ENCODE results near the gene SLC27A2. TPM values are rescaled to one million over a fixed set of nuclear protein-coding genes. Genes with fewer than 3 reads are reported as not detected.

The SLC27A2 gene
- total and polyA plus RNA-seq, 2 experiments from 2014 or later: 2.8 to 9.4 TPM

DNA sequence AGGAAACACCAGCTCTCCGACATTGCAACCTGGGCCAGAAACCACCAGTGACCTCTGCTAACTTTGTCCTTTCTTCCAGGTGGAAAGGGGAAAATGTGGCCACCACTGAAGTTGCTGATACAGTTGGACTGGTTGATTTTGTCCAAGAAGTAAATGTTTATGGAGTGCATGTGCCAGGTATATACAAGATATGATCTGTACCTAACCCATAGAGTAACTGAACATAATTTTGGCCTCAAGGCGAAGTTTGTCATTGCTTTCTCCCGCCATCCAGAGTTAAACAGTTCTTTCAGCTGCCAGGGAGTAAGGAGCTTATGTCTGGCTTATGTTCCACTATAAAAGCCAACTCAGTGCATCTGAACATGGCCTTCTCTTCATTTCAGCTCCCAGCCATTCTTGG is 46.9 kb downstream of the SLC27A2 start:
- H3K27me3 Mint-ChIP-seq (ENCODE audit: insufficient read depth, low read depth, poor library complexity): no peaks in the 10 kb centered on the region
- Histone ChIP-seq H3K4me1 (ENCODE audit: insufficient read depth) (no peaks in the 10 kb centered on the region), H3K4me2 (no peak overlapping the region), H4K20me1 (replicated peaks; ENCODE audit: insufficient read depth) (no peaks in the 10 kb centered on the region; the same call in 1 of the 2 replicates), H3F3A (replicated peaks; ENCODE audit: low read depth) (no peaks in the 10 kb centered on the region), H3K27ac (ENCODE audit: low read depth) (no peak overlapping the region), H2AFZ (no peak overlapping the region), H3K36me3 (ENCODE audit: insufficient read depth) (no peaks in the 10 kb centered on the region), H3K4me3 (no peak overlapping the region), H3K79me2 (replicated peaks; ENCODE audit: insufficient read depth) (no peaks in the 10 kb centered on the region), H3K9me2 (ENCODE audit: insufficient read depth) (no peaks in the 10 kb centered on the region), H3K27me3 (ENCODE audit: insufficient read depth) (no peaks in the 10 kb centered on the region)
- H3K36me3 Mint-ChIP-seq (ENCODE audit: low read depth): peaks cover 1% of the 10 kb centered on the region; the same call in 1 of the 3 replicates
- no peak overlapping the region for H3K27ac Mint-ChIP-seq
- H3K4me1 Mint-ChIP-seq: no peaks in the 10 kb centered on the region
- ATAC-seq: no peak
- no peak for DNase-seq (ENCODE audit: low spot score)
- H3K4me3 Mint-ChIP-seq: no peak overlapping the region
- TF ChIP-seq STAT1 (IDR thresholded peaks at IDR 0.05; ENCODE audit: unreplicated experiment): no peak
- no peak for TF ChIP-seq NANOG (IDR thresholded peaks at IDR 0.05; ENCODE audit: borderline replicate concordance)
- no peak for TF ChIP-seq JUNB (IDR thresholded peaks at IDR 0.05; ENCODE audit: unreplicated experiment)
- TF ChIP-seq EZH2 (IDR thresholded peaks at IDR 0.05; ENCODE audit: low read depth, unreplicated experiment): no peak
- TF ChIP-seq, protein P1, sequence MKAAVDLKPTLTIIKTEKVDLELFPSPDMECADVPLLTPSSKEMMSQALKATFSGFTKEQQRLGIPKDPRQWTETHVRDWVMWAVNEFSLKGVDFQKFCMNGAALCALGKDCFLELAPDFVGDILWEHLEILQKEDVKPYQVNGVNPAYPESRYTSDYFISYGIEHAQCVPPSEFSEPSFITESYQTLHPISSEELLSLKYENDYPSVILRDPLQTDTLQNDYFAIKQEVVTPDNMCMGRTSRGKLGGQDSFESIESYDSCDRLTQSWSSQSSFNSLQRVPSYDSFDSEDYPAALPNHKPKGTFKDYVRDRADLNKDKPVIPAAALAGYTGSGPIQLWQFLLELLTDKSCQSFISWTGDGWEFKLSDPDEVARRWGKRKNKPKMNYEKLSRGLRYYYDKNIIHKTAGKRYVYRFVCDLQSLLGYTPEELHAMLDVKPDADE (IDR thresholded peaks at IDR 0.05): no peak
- TF ChIP-seq POLR2AphosphoS5 (IDR thresholded peaks at IDR 0.05; ENCODE audit: low read depth): no peak
- TF ChIP-seq CREB1 (CRISPR knock-in tag; IDR thresholded peaks at IDR 0.05; ENCODE audit: low read depth): no peak
- no peak for TF ChIP-seq EZH2phosphoT487 (IDR thresholded peaks at IDR 0.05; ENCODE audit: unreplicated experiment)
- TF ChIP-seq ZNF331 (CRISPR knock-in tag; IDR thresholded peaks at IDR 0.05; ENCODE audit: low read depth): no peak
- TF ChIP-seq ZNF114 (CRISPR knock-in tag; IDR thresholded peaks at IDR 0.05): no peak
- TF ChIP-seq, protein P2, sequence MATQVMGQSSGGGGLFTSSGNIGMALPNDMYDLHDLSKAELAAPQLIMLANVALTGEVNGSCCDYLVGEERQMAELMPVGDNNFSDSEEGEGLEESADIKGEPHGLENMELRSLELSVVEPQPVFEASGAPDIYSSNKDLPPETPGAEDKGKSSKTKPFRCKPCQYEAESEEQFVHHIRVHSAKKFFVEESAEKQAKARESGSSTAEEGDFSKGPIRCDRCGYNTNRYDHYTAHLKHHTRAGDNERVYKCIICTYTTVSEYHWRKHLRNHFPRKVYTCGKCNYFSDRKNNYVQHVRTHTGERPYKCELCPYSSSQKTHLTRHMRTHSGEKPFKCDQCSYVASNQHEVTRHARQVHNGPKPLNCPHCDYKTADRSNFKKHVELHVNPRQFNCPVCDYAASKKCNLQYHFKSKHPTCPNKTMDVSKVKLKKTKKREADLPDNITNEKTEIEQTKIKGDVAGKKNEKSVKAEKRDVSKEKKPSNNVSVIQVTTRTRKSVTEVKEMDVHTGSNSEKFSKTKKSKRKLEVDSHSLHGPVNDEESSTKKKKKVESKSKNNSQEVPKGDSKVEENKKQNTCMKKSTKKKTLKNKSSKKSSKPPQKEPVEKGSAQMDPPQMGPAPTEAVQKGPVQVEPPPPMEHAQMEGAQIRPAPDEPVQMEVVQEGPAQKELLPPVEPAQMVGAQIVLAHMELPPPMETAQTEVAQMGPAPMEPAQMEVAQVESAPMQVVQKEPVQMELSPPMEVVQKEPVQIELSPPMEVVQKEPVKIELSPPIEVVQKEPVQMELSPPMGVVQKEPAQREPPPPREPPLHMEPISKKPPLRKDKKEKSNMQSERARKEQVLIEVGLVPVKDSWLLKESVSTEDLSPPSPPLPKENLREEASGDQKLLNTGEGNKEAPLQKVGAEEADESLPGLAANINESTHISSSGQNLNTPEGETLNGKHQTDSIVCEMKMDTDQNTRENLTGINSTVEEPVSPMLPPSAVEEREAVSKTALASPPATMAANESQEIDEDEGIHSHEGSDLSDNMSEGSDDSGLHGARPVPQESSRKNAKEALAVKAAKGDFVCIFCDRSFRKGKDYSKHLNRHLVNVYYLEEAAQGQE (IDR thresholded peaks at IDR 0.05; ENCODE audit: unreplicated experiment): no peak
- TF ChIP-seq, protein P3, sequence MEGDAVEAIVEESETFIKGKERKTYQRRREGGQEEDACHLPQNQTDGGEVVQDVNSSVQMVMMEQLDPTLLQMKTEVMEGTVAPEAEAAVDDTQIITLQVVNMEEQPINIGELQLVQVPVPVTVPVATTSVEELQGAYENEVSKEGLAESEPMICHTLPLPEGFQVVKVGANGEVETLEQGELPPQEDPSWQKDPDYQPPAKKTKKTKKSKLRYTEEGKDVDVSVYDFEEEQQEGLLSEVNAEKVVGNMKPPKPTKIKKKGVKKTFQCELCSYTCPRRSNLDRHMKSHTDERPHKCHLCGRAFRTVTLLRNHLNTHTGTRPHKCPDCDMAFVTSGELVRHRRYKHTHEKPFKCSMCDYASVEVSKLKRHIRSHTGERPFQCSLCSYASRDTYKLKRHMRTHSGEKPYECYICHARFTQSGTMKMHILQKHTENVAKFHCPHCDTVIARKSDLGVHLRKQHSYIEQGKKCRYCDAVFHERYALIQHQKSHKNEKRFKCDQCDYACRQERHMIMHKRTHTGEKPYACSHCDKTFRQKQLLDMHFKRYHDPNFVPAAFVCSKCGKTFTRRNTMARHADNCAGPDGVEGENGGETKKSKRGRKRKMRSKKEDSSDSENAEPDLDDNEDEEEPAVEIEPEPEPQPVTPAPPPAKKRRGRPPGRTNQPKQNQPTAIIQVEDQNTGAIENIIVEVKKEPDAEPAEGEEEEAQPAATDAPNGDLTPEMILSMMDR (conservative IDR thresholded peaks at IDR 0.05; ENCODE audit: low read depth in 2 of 2): no peak
- TF ChIP-seq, protein P4, sequence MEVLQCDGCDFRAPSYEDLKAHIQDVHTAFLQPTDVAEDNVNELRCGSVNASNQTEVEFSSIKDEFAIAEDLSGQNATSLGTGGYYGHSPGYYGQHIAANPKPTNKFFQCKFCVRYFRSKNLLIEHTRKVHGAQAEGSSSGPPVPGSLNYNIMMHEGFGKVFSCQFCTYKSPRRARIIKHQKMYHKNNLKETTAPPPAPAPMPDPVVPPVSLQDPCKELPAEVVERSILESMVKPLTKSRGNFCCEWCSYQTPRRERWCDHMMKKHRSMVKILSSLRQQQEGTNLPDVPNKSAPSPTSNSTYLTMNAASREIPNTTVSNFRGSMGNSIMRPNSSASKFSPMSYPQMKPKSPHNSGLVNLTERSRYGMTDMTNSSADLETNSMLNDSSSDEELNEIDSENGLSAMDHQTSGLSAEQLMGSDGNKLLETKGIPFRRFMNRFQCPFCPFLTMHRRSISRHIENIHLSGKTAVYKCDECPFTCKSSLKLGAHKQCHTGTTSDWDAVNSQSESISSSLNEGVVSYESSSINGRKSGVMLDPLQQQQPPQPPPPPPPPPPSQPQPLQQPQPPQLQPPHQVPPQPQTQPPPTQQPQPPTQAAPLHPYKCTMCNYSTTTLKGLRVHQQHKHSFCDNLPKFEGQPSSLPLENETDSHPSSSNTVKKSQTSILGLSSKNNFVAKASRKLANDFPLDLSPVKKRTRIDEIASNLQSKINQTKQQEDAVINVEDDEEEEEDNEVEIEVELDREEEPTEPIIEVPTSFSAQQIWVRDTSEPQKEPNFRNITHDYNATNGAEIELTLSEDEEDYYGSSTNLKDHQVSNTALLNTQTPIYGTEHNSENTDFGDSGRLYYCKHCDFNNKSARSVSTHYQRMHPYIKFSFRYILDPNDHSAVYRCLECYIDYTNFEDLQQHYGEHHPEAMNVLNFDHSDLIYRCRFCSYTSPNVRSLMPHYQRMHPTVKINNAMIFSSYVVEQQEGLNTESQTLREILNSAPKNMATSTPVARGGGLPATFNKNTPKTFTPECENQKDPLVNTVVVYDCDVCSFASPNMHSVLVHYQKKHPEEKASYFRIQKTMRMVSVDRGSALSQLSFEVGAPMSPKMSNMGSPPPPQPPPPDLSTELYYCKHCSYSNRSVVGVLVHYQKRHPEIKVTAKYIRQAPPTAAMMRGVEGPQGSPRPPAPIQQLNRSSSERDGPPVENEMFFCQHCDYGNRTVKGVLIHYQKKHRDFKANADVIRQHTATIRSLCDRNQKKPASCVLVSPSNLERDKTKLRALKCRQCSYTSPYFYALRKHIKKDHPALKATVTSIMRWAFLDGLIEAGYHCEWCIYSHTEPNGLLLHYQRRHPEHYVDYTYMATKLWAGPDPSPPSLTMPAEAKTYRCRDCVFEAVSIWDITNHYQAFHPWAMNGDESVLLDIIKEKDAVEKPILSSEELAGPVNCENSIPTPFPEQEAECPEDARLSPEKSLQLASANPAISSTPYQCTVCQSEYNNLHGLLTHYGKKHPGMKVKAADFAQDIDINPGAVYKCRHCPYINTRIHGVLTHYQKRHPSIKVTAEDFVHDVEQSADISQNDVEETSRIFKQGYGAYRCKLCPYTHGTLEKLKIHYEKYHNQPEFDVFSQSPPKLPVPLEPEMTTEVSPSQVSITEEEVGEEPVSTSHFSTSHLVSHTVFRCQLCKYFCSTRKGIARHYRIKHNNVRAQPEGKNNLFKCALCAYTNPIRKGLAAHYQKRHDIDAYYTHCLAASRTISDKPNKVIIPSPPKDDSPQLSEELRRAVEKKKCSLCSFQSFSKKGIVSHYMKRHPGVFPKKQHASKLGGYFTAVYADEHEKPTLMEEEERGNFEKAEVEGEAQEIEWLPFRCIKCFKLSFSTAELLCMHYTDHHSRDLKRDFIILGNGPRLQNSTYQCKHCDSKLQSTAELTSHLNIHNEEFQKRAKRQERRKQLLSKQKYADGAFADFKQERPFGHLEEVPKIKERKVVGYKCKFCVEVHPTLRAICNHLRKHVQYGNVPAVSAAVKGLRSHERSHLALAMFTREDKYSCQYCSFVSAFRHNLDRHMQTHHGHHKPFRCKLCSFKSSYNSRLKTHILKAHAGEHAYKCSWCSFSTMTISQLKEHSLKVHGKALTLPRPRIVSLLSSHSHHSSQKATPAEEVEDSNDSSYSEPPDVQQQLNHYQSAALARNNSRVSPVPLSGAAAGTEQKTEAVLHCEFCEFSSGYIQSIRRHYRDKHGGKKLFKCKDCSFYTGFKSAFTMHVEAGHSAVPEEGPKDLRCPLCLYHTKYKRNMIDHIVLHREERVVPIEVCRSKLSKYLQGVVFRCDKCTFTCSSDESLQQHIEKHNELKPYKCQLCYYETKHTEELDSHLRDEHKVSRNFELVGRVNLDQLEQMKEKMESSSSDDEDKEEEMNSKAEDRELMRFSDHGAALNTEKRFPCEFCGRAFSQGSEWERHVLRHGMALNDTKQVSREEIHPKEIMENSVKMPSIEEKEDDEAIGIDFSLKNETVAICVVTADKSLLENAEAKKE (CRISPR knock-in tag; IDR thresholded peaks at IDR 0.05): no peak
- no peaks in the 10 kb centered on the region for H3K9me3 Mint-ChIP-seq

All from GM23338 (cell line).